IMR-90 (cell line): ENCODE data around the gene NAPG. TPM values are rescaled to one million over a fixed set of nuclear protein-coding genes. Genes with fewer than 3 reads are reported as not detected.

ENCODE experiments used
- ATAC-seq: fragments of 200-7000 bp; cut with Tn5 transposase; 2 replicates; pipeline ENCODE4 v1.9.1; 2020; ENCODE audit warnings: low read depth, mild to moderate bottlenecking, moderate library complexity
- BruUV-seq: library from RNA; stranded (reverse); fragments of 400-500 nt; replicated peaks from 2 replicates; lab custom pipeline; 2021; lab: Mats Ljungman, UMichigan
- CTCF ChIA-PET: fragments of 300-600 bp; formaldehyde crosslinking; extraction: SDS; loops from one replicate; lab custom pipeline; 2021; ENCODE audit warnings: antibody characterized with exemption; lab: Yijun Ruan, JAX
- POLR2A ChIA-PET: fragments of 300-600 bp; sonication (Branson Sonifier 250); formaldehyde crosslinking; loops from one replicate; lab custom pipeline; 2022; ENCODE audit warnings: antibody characterized with exemption; ENCODE audit not compliant: unreplicated experiment; lab: Charles Lee
- DNase-seq: peaks from one replicate; pipeline ENCODE4 v3.0.0; 2013
- H2AFZ ChIP-seq: replicated peaks from 2 replicates; pipeline ENCODE3; 2013; ENCODE audit warnings: low read length, mild to moderate bottlenecking; ENCODE audit not compliant: poor library complexity
- H2AK5ac ChIP-seq: 2 replicates; pipeline ENCODE4 v1.6.1; 2013; ENCODE audit warnings: low read depth, low read length, inconsistent platforms
- H2AK9ac ChIP-seq: replicated peaks from 2 replicates; pipeline ENCODE3; 2013; ENCODE audit warnings: mild to moderate bottlenecking, low read depth, low read length, moderate library complexity; ENCODE audit not compliant: poor library complexity
- H2BK120ac ChIP-seq: 2 replicates; pipeline ENCODE4 v1.6.1; 2013; ENCODE audit warnings: low read depth, low read length, inconsistent platforms
- H2BK15ac ChIP-seq: 3 replicates; pipeline ENCODE4 v1.6.1; 2013; ENCODE audit warnings: low read depth, low read length, inconsistent platforms
- H2BK20ac ChIP-seq: 2 replicates; pipeline ENCODE4 v1.6.1; 2013; ENCODE audit warnings: low read depth, mild to moderate bottlenecking, inconsistent platforms, low read length, moderate library complexity
- H2BK5ac ChIP-seq: 2 replicates; pipeline ENCODE4 v1.6.1; 2013; ENCODE audit warnings: mild to moderate bottlenecking, low read depth, low read length, inconsistent platforms; ENCODE audit not compliant: poor library complexity, severe bottlenecking
- H3K14ac ChIP-seq: replicated peaks from 2 replicates; pipeline ENCODE4 v1.6.1; 2013; ENCODE audit warnings: low read depth, low read length, inconsistent platforms
- H3K18ac ChIP-seq: 2 replicates; pipeline ENCODE4 v1.6.1; 2013; ENCODE audit warnings: low read depth, low read length, control low read depth
- H3K23ac ChIP-seq: 2 replicates; pipeline ENCODE4 v1.6.1; 2013; ENCODE audit warnings: low read depth, low read length, inconsistent platforms
- H3K27ac ChIP-seq: 2 replicates; pipeline ENCODE4 v1.5.1; 2013; ENCODE audit warnings: mild to moderate bottlenecking, control low read depth, low read length; ENCODE audit not compliant: insufficient read depth
- H3K27me3 ChIP-seq: 2 replicates; pipeline ENCODE4 v1.6.1; 2013; ENCODE audit warnings: low read length; ENCODE audit not compliant: control insufficient read depth, insufficient read depth
- H3K36me3 ChIP-seq: 2 replicates; pipeline ENCODE4 v1.6.1; 2013; ENCODE audit warnings: low read length, mixed read lengths; ENCODE audit not compliant: control insufficient read depth, insufficient read depth
- H3K4ac ChIP-seq: 2 replicates; pipeline ENCODE4 v1.6.1; 2013; ENCODE audit warnings: low read depth, low read length, inconsistent platforms
- H3K4me1 ChIP-seq: 2 replicates; pipeline ENCODE4 v1.6.1; 2013; ENCODE audit warnings: low read length, mixed read lengths; ENCODE audit not compliant: control insufficient read depth, insufficient read depth
- H3K4me2 ChIP-seq: 2 replicates; pipeline ENCODE4 v1.6.1; 2013; ENCODE audit warnings: low read depth, mild to moderate bottlenecking, control low read depth, low read length, moderate library complexity
- H3K4me3 ChIP-seq: 2 replicates; pipeline ENCODE4 v1.5.1; 2013; ENCODE audit warnings: low read depth, mild to moderate bottlenecking, control low read depth, low read length, moderate library complexity; ENCODE audit not compliant: insufficient read depth
- H3K56ac ChIP-seq: 2 replicates; pipeline ENCODE4 v1.6.1; 2013; ENCODE audit warnings: low read length, inconsistent platforms; ENCODE audit not compliant: insufficient read depth; ENCODE audit errors: extremely low read depth
- H3K79me1 ChIP-seq, 2 experiments: 2 replicates each; pipeline ENCODE4 v1.6.1; 2013; ENCODE audit warnings: low read length in 2 of 2, inconsistent platforms in 1 of 2, low read depth in 1 of 2
- H3K9ac ChIP-seq: 2 replicates; pipeline ENCODE4 v1.6.1; 2013; ENCODE audit warnings: low read depth, low read length, control low read depth
- H3K9me1 ChIP-seq: 2 replicates; pipeline ENCODE4 v1.6.1; 2013; ENCODE audit warnings: low read length, inconsistent platforms; ENCODE audit not compliant: insufficient read depth
- H3K9me3 ChIP-seq: 2 replicates; pipeline ENCODE4 v1.6.1; 2013; ENCODE audit warnings: low read length; ENCODE audit not compliant: control insufficient read depth, insufficient read depth
- H4K20me1 ChIP-seq: 2 replicates; pipeline ENCODE4 v1.6.1; 2013; ENCODE audit warnings: low read length, inconsistent platforms; ENCODE audit not compliant: insufficient read depth
- H4K5ac ChIP-seq: 2 replicates; pipeline ENCODE4 v1.6.1; 2013; ENCODE audit warnings: mild to moderate bottlenecking, low read depth, low read length, control low read depth
- H4K8ac ChIP-seq, 2 experiments: 2 replicates each; pipeline ENCODE4 v1.6.1; 2013; ENCODE audit warnings: low read depth in 2 of 2, low read length in 2 of 2, control low read depth in 1 of 2, inconsistent platforms in 1 of 2
- H4K91ac ChIP-seq: 2 replicates; pipeline ENCODE4 v1.6.1; 2013; ENCODE audit warnings: low read depth, low read length, inconsistent platforms; ENCODE audit not compliant: insufficient read depth
- BHLHE40 ChIP-seq: fragments of 150-350 bp; IDR thresholded peaks from 2 replicates; pipeline ENCODE4 v1.6.1; 2016; ENCODE audit warnings: mild to moderate bottlenecking, low read depth, low read length
- CEBPB ChIP-seq: IDR thresholded peaks from 2 replicates; pipeline ENCODE4 v1.6.1; 2012; ENCODE audit warnings: low read depth, low read length, improper control_type of control experiment
- CHD1 ChIP-seq: IDR thresholded peaks from 2 replicates; pipeline ENCODE4 v1.6.1; 2012; ENCODE audit warnings: low read depth, low read length, improper control_type of control experiment
- ELK1 ChIP-seq: fragments of 150-350 bp; IDR thresholded peaks from 2 replicates; pipeline ENCODE4 v1.6.1; 2016; ENCODE audit warnings: low read depth, mild to moderate bottlenecking, low read length, moderate library complexity, borderline replicate concordance
- FOS ChIP-seq: fragments of 150-350 bp; IDR thresholded peaks from 2 replicates; pipeline ENCODE4 v1.6.1; 2016; ENCODE audit warnings: low read depth, low read length
- MAFK ChIP-seq: IDR thresholded peaks from 2 replicates; pipeline ENCODE4 v1.6.1; 2012; ENCODE audit warnings: low read depth, low read length, improper control_type of control experiment
- MAZ ChIP-seq: IDR thresholded peaks from 2 replicates; pipeline ENCODE4 v1.6.1; 2012; ENCODE audit warnings: low read depth, mild to moderate bottlenecking, low read length, improper control_type of control experiment, moderate library complexity, borderline replicate concordance
- MXI1 ChIP-seq: IDR thresholded peaks from 2 replicates; pipeline ENCODE4 v1.6.1; 2012; ENCODE audit warnings: low read depth, mild to moderate bottlenecking, low read length, moderate library complexity, borderline replicate concordance
- NFE2L2 ChIP-seq: fragments of 150-350 bp; IDR thresholded peaks from 2 replicates; pipeline ENCODE4 v1.6.1; 2016; ENCODE audit warnings: low read depth, mild to moderate bottlenecking, low read length
- POLR2A ChIP-seq: IDR thresholded peaks from 2 replicates; pipeline ENCODE4 v1.6.1; 2012; ENCODE audit warnings: mild to moderate bottlenecking, low read depth, low read length
- RAD21 ChIP-seq: IDR thresholded peaks from 2 replicates; pipeline ENCODE4 v1.6.1; 2012; ENCODE audit warnings: low read length, improper control_type of control experiment
- RCOR1 ChIP-seq: IDR thresholded peaks from 2 replicates; pipeline ENCODE4 v1.6.1; 2012; ENCODE audit warnings: mild to moderate bottlenecking, low read length, improper control_type of control experiment; ENCODE audit not compliant: insufficient replicate concordance
- RFX5 ChIP-seq: IDR thresholded peaks from 2 replicates; pipeline ENCODE4 v1.8.0; 2012; ENCODE audit warnings: low read depth, mild to moderate bottlenecking, low read length, moderate library complexity
- SMC3 ChIP-seq: fragments of 150-350 bp; IDR thresholded peaks from 2 replicates; pipeline ENCODE4 v1.6.1; 2016; ENCODE audit warnings: low read depth, mild to moderate bottlenecking, antibody characterized with exemption, low read length, moderate library complexity
- USF2 ChIP-seq: fragments of 150-350 bp; IDR thresholded peaks from 2 replicates; pipeline ENCODE4 v1.6.1; 2017; ENCODE audit warnings: mild to moderate bottlenecking, antibody characterized with exemption, low read length, low read depth
- WGBS, 2 experiments: methylation state at CpG; one replicate each; pipeline versions ENCODE4 v1.1.5 to v1.1.7; 2013; ENCODE audit warnings: missing lambda C conversion rate in 2 of 2; ENCODE audit not compliant: insufficient read length in 1 of 2; ENCODE audit errors: extremely low coverage in 2 of 2; 5-methylcytosine and 5-hydroxymethylcytosine counted together
- dilution Hi-C: fragments of 300-500 bp; cut with HindIII; formaldehyde crosslinking; loops from one replicate; pipeline ENCODE4 v1.14.3; 2018; ENCODE audit warnings: low sequenced_read_pairs; ENCODE audit not compliant: unreplicated experiment
- in situ Hi-C: fragments of 300-500 bp; cut with MboI; formaldehyde crosslinking; loops from 3 replicates; pipeline ENCODE4 v1.14.3; 2019; ENCODE audit warnings: low sequenced_read_pairs, inconsistent platforms, mixed read lengths
- intact Hi-C: fragments of 100-400 bp; cut with micrococcal nuclease; formaldehyde crosslinking; loops from 2 replicates; pipeline ENCODE4 v1.10.0; 2022
- polyA plus RNA-seq, 3 experiments: library from polyadenylated mRNA; depleted of rRNA; stranded (reverse); fragments of >200 nt; gene quantifications; 2 replicates each; pipeline ENCODE4 v1.2.3, GENCODE V29; 2012; ENCODE audit warnings: low replicate concordance in 1 of 3
- total RNA-seq: library from RNA; depleted of rRNA; stranded (reverse); fragments of >200 nt; gene quantifications from 2 replicates; pipeline ENCODE4 v1.2.3, GENCODE V29; 2012
- TF ChIP-seq, protein P1 (sequence below): conservative IDR thresholded peaks from 2 replicates; pipeline ENCODE4 v1.5.1; 2012; ENCODE audit warnings: mild to moderate bottlenecking, low read depth, low read length, improper control_type of control experiment

NAPG gene
- total and polyA plus RNA-seq, 2 of the 4 experiments (the other 2 are of a cell fraction) = 13.0 to 32.8 TPM

DNA sequence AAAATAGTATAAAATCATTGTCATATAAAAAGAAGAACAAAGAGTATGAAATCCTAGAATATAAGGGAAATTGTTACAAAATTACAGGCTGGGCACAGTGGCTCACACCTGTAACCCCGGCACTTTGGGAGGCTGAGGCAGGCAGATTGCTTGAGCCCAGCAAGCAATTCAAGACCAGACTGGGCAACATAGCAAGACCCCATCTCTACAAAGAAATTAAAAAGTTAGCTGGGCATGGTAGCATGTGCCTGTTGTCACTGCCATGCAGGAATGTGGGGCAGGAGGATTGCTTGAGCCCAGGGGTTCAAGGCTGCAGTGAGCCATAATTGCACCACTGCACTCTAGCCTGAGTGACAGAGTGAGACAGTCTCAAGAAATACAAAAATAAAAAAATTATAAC is 44.8 kb downstream of the NAPG start:
- Histone ChIP-seq H3K27ac (no peak overlapping the region), H3K18ac (no peak overlapping the region), H2AK5ac (no peak overlapping the region), H3K79me1 (no peaks in the 10 kb centered on the region), H2BK15ac (no peak overlapping the region), H3K4ac (no peak overlapping the region), H3K36me3 (no peaks in the 10 kb centered on the region), H3K9ac (no peak overlapping the region), H2BK20ac (no peak overlapping the region), H2BK5ac (no peak overlapping the region), H3K9me3 (no peaks in the 10 kb centered on the region), H3K14ac (no peak overlapping the region), H3K4me2 (no peak overlapping the region), H4K8ac (no peak overlapping the region), H3K4me3 (no peak overlapping the region), H3K4me1 (no peaks in the 10 kb centered on the region), H3K27me3 (no peaks in the 10 kb centered on the region), H4K20me1 (no peaks in the 10 kb centered on the region), H2BK120ac (no peak overlapping the region), H2AK9ac (no peak overlapping the region), H3K56ac (no peak overlapping the region), H2AFZ (no peak overlapping the region), H4K5ac (no peak overlapping the region), H4K91ac (no peak overlapping the region), H3K9me1 (0 out of 2 replicates have a peak, but pooled peaks cover 3% of the 10 kb centered on the region), H3K23ac (no peak overlapping the region)
- dilution Hi-C loops (no loop called here), intact Hi-C loops (no loop called here), in situ Hi-C loops (no loop called here)
- DNase-seq (no peak), ATAC-seq (no peak)
- TF ChIP-seq, protein P1, sequence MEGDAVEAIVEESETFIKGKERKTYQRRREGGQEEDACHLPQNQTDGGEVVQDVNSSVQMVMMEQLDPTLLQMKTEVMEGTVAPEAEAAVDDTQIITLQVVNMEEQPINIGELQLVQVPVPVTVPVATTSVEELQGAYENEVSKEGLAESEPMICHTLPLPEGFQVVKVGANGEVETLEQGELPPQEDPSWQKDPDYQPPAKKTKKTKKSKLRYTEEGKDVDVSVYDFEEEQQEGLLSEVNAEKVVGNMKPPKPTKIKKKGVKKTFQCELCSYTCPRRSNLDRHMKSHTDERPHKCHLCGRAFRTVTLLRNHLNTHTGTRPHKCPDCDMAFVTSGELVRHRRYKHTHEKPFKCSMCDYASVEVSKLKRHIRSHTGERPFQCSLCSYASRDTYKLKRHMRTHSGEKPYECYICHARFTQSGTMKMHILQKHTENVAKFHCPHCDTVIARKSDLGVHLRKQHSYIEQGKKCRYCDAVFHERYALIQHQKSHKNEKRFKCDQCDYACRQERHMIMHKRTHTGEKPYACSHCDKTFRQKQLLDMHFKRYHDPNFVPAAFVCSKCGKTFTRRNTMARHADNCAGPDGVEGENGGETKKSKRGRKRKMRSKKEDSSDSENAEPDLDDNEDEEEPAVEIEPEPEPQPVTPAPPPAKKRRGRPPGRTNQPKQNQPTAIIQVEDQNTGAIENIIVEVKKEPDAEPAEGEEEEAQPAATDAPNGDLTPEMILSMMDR = no peak
- TF ChIP-seq CHD1 (no peak), POLR2A (no peak), NFE2L2 (no peak), CEBPB (no peak), RFX5 (no peak), MAZ (no peak), FOS (no peak), MXI1 (no peak), ELK1 (no peak), USF2 (no peak), MAFK (no peak), RCOR1 (no peak), RAD21 (no peak), SMC3 (no peak), BHLHE40 (no peak)
- ChIA-PET CTCF (interaction anchor here (0.9 kb wide), 1 partner anchor 10 kb away, joined by 3 read pairs; no protein-coding TSS in a partner anchor), POLR2A (no interaction called here)
- WGBS, 2 experiments = no CpG with 5 or more reads among the region's 1 CpG
- no TSS peak for BruUV-seq
